WTC11 (cell line): ENCODE results near the gene COL20A1.

Experiments used
- CTCF ChIP-seq: fragments of 200-600 bp; IDR thresholded peaks from 2 replicates; pipeline ENCODE4 v1.8.0; 2022; ENCODE audit warnings: antibody characterized with exemption
- ESRRA ChIP-seq: sonication (generic); formaldehyde crosslinking; IDR thresholded peaks from 2 replicates; pipeline ENCODE4 v1.8.1; 2022; ENCODE audit warnings: mild to moderate bottlenecking, missing genetic modification reagents, borderline replicate concordance
- ETV6 ChIP-seq: sonication (generic); formaldehyde crosslinking; IDR thresholded peaks from 2 replicates; pipeline ENCODE4 v1.8.1; 2022; ENCODE audit warnings: mild to moderate bottlenecking, missing genetic modification reagents
- FOXK1 ChIP-seq: sonication (generic); formaldehyde crosslinking; IDR thresholded peaks from 2 replicates; pipeline ENCODE4 v1.8.0; 2022; ENCODE audit warnings: mild to moderate bottlenecking, moderate library complexity, missing genetic modification reagents
- GABPB1 ChIP-seq: sonication (generic); formaldehyde crosslinking; IDR thresholded peaks from 2 replicates; pipeline ENCODE4 v1.8.1; 2023; ENCODE audit warnings: mild to moderate bottlenecking, missing genetic modification reagents
- MAX ChIP-seq: sonication (generic); formaldehyde crosslinking; IDR thresholded peaks from 2 replicates; pipeline ENCODE4 v1.8.0; 2022; ENCODE audit warnings: mild to moderate bottlenecking, missing genetic modification reagents
- ZNF121 ChIP-seq: sonication (generic); formaldehyde crosslinking; IDR thresholded peaks from 2 replicates; pipeline ENCODE4 v1.8.0; 2023; ENCODE audit warnings: missing genetic modification reagents
- ZNF281 ChIP-seq: sonication (generic); formaldehyde crosslinking; IDR thresholded peaks from 2 replicates; pipeline ENCODE4 v1.8.0; 2023; ENCODE audit warnings: mild to moderate bottlenecking, missing genetic modification reagents
- ZNF423 ChIP-seq: fragments of 250-450 bp; sonication (Bioruptor Pico); IDR thresholded peaks from 2 replicates; pipeline ENCODE4 v2.1.2; 2022; ENCODE audit warnings: mild to moderate bottlenecking, moderate library complexity

GRCh38 chr20:63292904-63293303, at the start of gene COL20A1:
- TF ChIP-seq CTCF (no peak), ZNF423 (CRISPR knock-in tag) (no peak), ETV6 (CRISPR knock-in tag) (no peak), ESRRA (no peak), ZNF121 (no peak), GABPB1 (CRISPR knock-in tag) (no peak), FOXK1 (CRISPR knock-in tag) (no peak), ZNF281 (no peak), MAX (no peak)
